NOMO-1 treated with dmso at 0.1 percent for 144 hours (cell line): Measurements from ENCODE around the gene ERBB4.

Experiments used
- DNase-seq: peaks from one replicate; lab custom pipeline; 2025; ENCODE audit not compliant: unreplicated experiment; lab: John Stamatoyannopoulos, UW

The ERBB4 gene

DNA sequence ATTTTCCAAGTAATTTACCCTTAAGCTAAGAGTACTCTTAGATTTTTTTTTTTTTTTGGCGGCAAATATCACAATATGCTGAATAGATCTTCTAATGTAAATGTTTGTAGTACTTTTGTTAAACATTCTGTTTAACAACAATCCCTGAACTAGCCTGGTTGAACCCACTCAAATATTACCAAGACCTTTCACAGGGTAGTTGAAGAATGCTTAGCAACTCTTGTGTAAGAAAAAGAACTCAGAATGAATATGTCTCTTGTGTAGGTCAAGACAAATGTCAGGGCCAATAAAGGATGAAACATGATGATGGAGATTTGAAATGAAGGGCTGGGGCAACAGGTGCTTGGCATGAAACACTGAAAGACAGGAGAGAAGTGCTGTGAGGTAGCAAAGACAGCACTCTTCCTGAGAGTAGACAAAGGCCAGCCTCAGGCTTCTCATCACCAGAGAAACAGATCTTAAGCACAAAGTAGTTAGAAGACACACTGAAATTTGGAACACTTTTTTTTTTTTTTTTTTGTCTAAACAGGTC, 597.3 kb downstream of the ERBB4 start:
- DNase-seq: no peak

DNA sequence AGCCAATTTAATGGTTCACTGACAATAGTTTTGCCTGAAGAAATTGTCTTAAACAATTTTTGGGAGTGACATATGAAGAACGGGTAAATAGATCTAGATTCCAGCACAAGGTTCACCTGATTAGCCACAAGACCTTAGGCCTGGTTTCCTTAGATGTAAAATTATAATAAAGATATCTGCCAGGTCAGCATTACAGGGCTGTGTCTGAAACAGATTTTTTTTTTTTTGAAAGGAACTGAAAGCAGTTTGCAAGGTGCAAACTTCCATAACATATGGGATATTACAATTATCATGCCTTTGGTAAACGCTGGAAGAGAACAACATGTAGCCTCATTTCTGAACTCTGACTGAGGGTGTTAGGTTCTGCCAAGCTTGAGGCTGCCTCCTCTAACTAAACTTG, 599.4 kb downstream of the ERBB4 start:
- DNase-seq: no peak

DNA sequence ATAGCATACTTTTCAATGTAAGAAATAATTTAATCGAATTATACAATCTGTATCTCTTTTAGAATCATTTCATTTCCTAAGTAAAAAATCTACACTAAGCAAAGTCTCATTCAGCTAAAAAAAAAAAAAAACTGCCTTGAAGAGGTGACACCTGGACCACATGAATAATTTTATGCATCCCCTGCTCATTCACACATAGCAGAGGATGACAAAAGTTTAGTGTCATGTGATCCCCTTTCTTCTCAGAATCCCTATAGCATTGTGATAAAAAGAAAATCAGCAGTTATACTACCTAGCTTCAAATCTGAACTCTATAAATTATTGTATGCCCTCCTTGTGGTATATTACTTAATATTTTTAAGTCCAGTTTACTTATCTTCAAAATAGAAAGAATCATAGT, 603.8 kb downstream of the ERBB4 start:
- no peak for DNase-seq

DNA sequence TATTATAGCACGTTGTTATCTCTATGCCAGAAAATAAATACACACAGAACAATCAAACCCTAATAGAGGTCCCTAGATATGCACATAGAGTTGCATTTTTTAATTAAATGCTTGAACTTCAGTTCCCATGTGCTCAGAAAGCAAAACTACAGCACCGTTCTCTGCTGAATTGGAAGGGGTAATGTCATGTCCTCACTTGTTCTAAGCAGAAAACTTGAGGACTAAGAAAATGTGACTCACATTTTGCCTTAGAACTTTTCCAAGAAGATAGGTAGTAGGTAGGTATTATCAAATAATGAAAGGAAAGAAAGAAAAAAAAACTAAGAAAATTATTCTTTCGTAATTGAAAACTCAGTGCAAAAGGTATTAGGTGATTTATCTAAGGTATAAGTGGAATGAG, 607.3 kb downstream of the ERBB4 start:
- no peak for DNase-seq

DNA sequence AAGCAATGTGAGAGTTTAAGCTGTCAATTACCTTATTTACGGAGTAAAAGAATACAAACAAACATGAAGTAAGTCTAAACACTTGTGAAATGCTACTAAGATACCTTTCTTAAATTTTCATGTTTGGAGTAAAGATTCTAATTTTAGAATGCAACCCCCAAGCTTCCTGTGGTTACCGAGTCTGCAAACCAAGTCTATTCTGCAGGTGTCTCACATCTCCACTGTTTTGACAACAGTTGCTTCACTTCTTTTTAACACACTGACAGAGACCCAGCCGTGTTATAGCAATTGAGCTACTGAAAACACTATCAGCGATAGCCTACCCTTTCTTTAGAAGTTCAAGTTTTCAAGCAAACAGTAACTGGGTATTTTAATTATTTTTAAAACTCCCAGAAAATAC, 608.3 kb downstream of the ERBB4 start:
- DNase-seq: no peak

DNA sequence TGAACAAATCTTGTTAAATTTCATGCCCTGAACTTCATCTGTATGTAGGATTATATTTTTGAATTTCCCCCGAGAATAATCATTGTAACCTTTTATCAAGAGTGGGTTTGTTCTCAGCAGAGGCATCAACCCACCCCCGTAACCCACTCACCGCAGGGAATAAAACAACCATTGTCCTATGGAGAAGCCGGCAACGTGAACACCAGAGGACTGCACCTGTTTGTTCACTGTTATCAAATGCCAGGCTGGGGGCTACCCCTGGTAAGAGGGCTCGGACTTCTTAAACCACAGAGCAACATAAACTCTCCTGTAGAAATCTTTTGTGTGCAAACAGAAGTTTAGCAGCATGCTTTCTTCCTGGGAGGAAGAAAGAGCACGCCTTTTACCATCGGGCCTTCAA, 610.4 kb downstream of the ERBB4 start:
- no peak for DNase-seq

DNA sequence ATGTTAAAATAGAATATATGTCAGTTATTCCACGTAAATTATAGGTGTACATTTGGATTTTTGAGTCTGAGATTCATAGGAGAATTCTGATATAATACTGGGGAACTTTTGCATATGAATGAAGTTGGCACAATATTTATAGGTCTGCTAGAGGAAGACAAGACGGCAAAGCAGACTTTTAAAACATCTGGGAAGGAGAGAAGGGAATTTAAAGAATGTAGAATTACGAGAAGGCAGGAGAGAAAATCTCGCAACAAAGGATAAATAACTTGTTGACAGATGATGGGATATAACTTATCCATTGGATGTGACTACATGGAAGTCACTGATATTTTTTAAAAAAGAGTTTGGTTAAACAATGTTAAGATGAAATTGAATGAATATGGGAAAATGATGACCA, 615.6 kb downstream of the ERBB4 start:
- DNase-seq: no peak

DNA sequence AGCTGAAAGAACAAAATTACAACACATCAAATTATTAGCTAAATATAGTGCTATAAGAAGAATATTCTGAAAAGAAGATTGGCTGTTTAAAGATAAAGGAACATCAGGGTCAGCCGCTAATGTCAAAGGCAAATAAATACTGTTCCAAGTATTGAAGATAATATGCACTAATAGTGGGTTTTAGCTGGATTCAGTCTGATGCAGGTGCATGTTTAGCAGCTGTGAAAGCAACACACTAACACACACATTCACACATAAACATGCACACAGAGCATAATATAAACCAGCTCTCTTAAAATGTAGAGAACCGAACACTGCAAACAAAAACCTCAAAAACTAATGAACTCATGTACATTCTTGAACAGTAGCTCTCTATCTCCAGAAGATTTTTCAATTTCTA, 634.6 kb downstream of the ERBB4 start:
- no peak for DNase-seq

DNA sequence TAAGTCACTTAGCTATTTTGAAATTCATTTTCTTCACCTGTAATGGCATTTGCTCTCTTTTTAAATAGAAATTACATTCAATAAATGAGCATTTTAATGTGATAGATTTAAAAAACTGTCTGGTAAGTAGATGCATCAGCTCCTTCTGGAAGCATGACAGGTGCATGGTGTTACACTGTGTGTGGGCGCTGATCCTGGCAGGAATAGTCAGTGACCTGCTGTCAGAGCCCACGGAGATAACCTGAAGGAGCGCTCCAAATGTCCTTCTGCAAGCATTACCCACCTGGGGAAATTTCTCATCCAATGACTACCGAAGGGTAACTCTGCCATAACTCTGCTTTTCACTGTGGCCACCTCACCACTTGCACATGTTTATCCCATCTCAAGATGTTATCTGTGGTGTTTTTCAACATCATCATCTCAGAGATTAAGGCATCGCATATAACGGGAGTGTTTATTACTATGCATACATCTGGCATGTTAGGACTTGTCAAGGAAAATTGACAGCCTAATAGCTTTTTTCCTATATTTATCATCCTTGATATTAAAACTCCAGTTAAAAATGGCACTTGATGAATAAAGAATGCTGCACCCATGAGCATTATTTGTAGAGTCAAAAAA, 637.3 kb downstream of the ERBB4 start:
- no peak for DNase-seq

DNA sequence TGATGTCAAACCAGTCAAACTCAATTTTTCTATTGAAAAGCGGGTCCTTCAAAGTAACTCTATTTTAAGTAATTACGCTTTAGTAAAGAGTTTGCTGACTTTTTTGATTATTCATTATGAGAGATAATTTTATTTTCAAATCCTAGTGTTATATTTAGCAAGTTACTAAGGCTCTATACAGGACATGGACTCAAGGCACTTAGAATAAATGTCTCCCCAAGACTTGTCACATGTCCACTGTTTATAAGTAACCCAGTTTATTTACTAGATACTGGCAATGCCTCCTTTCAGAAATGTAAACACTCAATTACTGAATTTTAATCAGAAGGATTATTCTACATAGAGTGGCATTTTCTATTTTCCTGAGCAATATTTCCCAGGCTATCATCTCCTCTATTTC, 638.1 kb downstream of the ERBB4 start:
- no peak for DNase-seq

DNA sequence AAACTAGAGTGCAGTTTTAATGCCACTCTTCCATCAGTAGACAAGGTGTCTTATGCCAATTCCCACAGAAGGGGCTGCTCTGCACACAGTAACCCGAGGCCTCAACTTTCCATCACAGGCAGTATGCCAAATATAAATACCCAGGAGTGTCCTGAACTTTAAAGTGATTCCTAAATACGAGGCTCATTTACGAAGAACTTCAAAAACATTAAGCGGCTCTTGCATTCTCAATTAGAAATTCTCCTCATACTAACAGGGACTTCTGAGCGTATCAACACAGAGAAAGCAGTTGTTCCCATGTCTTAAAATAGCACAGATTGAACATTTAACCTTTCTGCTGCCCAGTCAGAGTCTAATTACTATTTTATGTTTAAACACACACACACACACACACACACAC, 638.6 kb downstream of the ERBB4 start:
- DNase-seq: no peak

DNA sequence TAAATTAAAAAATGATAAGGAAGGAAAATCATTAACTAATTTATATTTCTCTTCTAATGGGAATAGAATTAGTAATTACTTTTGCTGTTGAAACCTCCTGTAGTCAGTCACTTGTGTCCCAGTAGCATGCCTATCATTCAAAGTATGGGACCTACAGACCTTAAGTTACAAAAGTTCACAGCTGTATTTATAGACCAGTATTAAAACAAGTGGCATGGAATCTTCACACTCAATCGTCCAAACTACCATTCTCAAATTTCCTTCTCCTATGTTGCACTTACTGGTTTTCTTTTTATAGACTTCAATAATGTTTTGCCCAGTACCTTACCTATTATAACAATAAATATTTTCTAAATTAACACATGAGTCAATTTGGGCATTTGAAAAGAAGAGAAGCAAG, 639.9 kb downstream of the ERBB4 start:
- no peak for DNase-seq

DNA sequence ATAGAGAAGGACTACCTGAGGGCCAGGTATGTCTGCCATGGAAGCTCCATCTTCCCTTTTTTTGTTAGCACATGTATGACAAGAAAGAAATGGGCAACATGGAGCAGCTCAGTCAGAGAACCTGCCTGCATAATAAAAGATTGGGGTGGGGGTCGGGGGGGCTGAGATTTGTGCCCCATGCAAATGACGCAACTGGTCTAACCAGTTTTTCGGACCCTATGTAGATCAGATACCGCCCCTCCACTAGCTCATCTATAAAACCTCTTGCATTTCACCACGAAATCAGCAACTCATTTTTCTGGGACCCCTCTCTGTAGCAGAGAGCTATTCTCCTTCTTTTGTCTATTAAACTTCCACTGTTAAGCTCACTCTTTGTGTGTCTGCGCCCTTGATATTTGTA, 657.2 kb downstream of the ERBB4 start:
- DNase-seq: no peak

DNA sequence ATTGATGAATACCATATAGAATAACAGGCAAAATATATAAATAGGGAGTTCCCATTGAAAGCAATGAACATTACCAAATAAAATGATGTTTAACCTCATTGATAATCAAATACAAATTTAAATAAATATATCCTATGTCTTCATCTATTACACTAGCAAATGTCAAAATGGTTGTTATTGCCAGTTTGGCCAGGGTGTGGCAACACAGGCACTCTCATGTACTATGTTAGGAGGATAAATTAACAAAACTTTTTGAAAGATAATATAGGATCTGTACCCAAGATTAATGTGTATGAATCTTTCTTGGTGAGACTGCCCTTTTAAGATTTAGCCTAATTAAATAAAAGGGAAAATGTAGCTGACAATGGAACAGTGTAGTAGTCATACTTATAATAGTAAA, 659.3 kb downstream of the ERBB4 start:
- DNase-seq: no peak

DNA sequence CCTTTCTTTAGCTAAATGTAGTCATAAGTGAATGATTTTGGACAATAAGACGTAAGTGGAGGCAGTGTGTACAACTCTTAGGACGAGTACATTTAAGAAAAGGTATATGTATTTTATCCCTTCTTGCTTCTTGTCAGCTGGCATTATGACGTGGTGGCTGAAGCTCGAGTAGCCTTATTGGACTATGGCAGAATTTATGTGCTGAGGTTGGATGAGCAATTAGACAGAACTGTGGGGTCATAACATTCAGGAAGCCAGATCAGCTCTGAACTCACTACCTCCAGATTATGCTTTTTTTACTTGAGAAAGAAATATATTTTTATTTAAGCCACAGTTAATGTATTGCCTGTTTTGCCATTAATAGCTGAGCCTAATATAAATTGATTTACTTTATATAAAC, 661.5 kb downstream of the ERBB4 start:
- no peak for DNase-seq

DNA sequence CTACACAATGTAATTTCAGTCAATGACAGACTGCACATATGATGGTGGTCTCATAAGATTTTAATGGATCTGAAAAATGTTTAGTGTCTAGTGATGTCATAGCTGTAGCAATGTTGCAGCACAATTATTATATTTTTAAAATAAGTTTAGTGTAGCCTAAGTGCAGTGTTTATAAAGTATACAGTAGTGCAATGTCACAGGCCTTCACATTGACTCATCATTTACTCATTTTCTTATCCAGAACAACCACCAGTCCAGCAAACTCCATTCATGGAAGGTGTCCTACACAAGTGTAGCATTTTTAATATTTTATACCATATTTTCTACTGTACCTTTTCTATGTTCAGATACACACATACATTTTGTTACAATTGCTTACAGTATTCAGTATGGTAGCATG, 663.1 kb downstream of the ERBB4 start:
- no peak for DNase-seq

DNA sequence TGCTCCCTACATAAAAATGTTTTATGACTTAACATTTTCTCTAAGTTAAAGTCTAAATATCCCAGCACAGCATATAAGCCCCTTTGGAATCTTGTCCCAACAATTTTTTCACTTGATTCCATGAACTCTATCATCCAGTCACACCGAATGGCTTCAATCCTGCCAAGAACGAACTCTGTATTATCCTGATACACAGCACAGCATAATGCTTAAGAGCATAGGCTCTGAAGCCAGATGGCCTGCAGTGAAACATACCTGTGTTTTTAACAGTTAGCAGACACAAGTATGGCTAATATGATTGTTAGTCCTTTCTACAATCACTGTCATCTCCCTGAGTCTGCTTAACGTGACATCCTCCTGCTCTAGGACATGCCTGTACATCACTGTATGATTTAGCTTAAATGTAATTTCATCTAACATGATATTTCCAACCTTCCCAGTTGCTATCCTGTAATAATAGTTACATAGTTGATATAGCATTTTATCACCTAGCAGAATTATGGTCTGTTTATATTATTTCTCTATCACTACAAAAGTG, 669.5 kb downstream of the ERBB4 start:
- no peak for DNase-seq

DNA sequence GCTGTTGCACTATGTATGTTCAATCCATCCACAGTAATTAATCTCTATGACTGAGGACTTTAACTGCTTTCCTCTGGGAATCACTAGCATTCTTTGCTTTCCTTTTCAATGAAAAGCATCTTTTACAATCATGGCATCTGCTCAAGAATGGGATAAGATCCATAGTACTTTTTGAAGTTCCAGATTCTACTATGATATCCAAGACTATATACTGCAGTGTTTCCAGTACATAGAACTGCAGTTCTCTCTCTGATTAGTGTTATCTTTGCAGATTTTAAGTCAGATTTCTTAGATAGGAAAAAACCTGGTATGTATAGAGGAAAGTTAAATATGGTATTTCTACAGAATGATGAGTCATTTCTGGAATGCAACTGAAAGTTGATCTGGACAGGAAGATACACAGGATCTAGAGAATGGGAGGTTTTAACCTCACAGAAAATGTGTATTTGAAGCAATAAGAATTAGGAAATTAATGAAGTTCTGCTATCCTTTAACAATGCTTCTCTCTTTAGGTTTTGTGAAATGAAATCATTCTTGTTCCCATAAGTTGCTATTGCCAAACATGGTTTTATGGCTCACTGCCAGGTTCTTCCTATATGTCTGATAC, 670.7 kb downstream of the ERBB4 start:
- DNase-seq: no peak

DNA sequence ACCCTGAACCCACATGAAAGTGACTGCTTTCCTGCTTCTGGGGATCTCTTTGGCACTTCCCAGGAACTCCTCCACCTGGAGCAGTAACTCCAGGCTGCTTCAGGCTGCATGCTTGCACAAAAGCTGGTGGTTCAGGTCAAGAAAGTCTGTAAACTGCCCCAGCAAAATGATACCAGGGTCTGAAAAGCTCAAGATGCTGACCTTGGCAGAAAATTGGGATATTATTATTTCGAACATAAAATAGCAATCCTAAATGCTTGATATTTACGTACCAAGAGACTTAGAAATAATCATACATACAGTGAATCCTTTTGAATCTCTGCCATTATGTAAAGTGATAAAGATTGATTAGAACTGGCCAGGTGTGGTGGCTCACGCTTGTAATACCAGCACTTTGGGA, 674.3 kb downstream of the ERBB4 start:
- no peak for DNase-seq

DNA sequence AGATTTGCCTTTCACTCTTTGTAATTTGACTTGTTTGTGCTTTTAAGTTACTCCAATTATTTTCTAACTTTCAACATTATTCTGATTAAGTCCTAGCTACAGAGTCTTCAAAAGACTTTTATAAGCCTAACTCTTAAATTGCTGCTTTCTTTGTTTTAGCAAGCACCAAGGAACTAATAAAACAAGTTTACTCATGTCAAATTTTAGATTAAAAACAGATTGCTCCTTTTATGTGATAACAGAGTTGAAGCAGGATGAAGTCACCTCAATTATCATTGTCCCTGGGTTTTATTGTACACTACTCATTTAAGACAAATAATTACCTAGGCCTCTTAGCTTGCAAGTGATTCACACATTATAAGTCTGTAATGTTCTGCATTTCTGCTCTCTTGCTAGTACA, 678.4 kb downstream of the ERBB4 start:
- DNase-seq: no peak

DNA sequence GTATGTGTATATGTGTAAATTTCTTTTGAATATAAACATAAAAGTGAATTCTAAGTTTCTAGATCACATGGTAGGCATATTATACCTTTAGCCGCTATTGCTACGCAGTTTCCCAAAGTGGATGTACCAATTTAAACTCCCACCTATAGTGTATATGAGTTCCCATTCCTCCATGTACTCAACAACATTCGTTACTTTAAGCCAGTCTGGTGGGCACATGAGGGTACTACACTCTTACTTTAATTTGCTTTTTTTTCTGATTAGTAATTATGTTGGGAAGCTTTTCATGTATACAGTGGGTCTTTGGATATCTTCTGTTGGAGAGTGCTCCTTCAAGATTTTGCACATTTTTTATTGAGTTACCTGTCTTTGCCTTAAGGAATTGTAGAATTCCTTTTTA, 683.8 kb downstream of the ERBB4 start:
- DNase-seq: no peak

DNA sequence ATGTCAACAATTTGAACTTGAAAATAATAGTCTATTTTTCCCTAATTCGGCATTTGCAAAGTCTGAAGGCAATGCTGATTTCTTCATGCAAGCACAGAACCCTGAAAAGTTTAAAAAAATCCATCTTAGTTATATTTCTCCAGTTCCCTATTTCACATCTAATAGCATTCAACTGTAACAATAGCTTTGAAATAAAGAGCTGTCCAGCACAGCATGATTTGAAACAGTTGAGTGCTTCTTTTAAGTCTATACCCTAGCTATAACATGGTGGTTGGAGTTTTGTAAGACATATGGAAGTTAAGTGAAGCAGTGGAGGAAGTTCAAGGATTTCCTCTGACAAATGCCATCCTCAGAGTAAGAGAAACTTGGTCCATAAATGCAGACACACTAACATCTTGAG, 691.9 kb downstream of the ERBB4 start:
- no peak for DNase-seq

DNA sequence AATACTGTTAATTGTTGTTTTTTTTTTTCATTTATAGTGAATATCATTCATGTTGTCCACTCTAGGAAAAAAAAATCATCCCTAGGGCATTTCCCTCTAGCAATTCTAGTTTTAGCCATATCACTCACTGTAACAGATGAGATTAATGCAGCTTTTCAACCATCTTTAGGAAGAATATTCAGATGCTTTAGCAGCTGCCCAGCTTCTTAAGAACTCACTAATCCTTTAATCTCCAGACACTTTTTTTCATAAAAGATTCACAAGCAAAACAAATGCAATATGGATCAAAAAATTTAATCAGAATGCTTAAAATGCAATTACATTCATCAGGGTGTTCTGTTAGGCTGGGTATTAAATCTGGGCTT, 692.6 kb downstream of the ERBB4 start:
- DNase-seq: no peak
